ENCODE data around the gene EEF1AKMT3. TPM values are rescaled to one million over a fixed set of nuclear protein-coding genes. Genes with fewer than 3 reads are reported as not detected.

Gene EEF1AKMT3
- 2.5 TPM for total RNA-seq

DNA sequence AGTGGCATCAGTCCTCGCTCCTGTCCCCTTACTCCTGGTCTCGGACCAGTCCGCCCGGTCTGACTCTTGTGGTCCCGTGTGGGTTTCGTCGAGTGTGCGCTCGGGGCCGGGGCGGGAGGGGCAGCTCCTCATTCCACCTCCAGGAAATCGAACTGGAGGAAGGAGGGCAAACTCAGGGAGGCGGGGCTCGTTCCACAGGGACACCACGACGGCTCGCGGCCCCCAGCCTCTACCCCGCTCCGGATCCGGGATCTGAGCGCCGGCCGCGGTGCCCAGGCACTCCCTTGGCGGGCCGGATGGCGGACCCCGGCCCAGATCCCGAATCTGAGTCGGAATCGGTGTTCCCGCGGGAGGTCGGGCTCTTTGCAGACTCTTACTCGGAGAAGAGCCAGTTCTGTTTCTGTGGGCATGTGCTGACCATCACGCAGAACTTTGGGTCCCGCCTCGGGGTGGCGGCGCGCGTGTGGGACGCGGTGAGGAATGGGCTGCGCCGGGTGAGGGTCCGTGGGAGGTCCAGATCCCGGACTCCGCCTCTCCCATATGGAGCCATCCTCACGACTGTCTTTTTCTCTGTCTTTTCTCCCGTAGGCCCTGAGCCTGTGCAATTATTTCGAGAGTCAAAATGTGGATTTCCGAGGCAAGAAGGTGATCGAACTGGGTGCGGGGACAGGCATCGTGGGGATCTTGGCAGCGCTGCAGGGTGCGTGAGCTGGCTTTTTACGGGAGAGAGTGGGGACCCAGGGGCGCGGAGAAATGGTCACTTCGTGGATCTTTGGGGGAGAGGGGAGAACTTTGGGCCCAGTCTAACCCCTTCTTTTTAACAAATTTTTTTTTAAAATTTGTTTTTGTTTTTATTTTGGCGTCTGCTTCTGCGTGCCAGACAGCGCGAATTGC lies at the start of gene EEF1AKMT3:
EEF1AKMT3 (plus strand) TSS at position 186 of the 894 bp plus-strand sequence; CDS start at position 297, 111 bp downstream.

DNA sequence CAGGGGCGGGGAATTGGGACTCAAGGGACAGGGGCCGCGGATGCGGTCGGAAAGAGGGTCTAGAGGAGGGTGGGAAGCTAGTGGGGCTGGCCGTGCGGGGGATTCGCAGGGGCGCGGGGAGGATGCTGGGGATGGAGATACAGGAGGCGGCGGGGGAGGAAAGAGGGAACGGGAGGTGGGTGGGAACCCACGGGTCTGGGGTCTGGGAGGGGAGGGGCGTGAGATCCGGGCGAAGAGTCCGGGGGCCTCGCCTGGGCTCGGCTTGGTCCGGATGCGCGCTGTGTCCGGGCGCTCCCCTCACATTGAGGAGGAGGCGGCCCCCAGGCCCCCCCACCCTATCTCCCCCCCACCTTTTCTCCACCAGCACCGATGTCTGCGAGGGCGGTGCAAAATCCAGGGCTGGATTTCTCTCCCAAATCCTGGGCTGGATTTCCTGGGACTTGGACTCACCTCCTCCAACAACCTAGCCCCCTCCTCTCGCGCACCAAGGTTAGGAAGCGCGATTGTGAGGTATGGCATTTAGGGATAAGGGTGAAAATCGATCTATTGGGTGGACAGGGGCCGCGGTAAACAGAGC lies 33.7 kb upstream of the EEF1AKMT3 start, which contains the start of gene AGAP2:
AGAP2 (minus strand) TSS at position 82 of the 577 bp plus-strand sequence. CDS start 496 bp downstream, outside the sequence.

DNA sequence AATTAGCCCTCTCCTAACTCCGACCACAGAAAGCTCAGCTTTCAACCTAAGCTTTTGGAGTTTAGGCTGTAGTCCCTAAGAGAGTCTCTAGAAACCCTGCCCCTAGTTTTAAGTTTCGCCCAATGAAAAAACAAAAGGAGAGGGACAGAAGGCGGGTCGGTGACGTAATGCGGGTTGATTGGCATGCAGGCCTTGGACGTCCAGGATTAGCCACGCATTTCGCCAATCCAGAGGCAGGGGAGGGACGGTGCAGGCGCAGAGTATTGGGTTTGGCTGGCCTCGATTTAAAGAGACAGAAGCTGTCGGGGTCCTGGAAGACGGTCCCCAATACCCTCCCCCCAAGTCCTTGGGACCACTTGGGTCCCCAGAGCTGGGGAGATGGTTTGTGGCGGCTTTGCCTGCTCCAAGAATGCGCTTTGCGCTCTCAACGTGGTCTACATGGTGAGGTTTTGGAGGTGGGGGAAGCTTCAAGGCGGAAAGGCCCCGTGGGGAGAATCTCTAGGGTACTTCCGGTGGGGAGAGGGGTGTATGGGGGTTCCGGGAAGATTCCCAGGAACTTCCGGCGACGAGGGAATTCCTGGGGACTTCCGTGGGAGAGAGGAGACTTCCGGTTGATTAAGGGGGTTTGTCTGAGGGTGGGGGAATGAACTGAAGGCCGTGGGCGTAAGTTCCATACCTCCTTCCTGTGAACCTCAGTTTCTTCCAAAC lies 27.5 kb upstream of the EEF1AKMT3 start, which contains the start of gene TSPAN31:
TSPAN31 (plus strand) TSS at position 263 of the 708 bp plus-strand sequence; CDS start at position 379, 116 bp downstream.

DNA sequence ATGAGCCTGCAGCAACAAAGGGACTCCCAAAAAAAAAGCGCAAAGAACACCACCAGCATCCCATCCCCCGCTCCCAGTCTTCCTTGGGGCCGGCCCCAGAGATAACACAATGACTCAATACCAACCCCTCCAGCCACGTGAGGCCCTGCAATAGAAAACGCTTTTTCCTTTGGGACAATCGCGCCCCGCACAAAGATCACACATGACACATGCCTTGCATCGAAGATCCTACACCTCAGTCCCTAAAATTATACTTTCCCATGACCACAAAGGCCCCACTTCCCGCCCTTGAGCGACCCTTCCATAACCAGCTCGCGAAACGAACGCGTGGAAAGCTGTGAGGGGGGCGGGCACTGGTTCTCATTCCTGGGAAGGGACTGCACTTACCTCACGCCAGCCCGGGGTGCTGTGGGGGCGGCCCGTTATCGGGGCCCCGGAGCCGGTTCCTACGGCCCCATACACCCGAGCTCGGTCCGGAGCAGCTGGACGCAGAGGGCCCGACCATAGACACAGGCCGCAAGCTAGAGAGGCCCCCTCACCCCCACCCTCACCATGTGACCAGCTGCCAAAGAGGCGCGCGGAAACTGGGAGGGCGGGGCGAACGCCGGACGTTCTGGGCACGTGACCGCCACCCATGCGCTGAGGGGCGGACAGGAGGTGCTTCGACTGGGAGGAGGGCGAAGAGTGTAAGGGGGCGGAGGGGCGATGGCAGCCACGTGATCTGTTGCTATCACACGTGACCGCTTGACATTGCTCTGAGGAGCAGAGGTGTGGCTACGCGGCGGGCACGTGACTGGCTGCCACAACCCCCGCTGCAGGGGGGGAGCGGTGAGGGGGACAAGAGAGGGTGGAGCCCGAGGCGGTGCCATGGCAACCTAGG lies 20.4 kb upstream of the EEF1AKMT3 start, which contains the start of gene CDK4:
CDK4 (minus strand) TSS at position 523 of the 880 bp plus-strand sequence. CDS start 593 bp downstream, outside the sequence.

DNA sequence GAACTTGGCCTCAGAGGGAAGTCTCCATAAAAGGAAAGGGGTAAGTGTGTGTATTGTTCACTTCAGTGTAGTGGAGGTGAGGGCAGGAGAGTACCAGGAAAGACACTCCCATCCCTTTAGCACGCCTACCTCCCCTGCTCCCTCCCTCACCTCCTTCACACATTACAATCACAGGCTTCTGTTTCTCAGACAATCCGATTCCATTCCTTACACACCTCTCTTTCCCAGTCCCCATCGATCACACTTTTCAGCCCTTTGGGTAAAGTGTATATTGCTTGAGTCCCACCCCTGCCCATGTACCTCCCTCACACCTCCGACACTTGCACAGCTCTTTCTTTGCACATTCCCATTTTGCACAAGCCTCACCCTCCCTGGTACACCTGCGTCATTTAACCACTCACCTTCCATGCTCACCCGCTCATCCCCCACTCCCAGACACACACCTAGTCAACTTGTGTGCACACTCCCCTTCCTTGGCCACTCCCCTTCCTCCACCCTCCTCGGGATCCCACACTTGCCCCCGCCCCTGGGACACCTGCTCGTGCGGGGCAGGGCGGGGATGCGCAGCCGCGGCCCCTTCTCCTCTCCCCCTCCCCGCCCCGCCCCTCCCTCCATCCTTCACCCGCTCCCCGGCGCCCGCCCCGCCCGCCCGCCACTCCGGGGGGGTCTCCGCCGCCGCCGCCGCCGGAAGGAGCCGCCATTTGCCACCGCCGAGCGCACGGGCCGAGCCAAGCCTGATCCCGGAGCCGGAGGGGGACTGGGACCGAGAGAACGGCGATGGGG lies 17.8 kb upstream of the EEF1AKMT3 start, which contains the start of gene MARCHF9:
MARCHF9 (plus strand) TSS at position 693 of the 783 bp plus-strand sequence. CDS start 426 bp downstream, outside the sequence.

DNA sequence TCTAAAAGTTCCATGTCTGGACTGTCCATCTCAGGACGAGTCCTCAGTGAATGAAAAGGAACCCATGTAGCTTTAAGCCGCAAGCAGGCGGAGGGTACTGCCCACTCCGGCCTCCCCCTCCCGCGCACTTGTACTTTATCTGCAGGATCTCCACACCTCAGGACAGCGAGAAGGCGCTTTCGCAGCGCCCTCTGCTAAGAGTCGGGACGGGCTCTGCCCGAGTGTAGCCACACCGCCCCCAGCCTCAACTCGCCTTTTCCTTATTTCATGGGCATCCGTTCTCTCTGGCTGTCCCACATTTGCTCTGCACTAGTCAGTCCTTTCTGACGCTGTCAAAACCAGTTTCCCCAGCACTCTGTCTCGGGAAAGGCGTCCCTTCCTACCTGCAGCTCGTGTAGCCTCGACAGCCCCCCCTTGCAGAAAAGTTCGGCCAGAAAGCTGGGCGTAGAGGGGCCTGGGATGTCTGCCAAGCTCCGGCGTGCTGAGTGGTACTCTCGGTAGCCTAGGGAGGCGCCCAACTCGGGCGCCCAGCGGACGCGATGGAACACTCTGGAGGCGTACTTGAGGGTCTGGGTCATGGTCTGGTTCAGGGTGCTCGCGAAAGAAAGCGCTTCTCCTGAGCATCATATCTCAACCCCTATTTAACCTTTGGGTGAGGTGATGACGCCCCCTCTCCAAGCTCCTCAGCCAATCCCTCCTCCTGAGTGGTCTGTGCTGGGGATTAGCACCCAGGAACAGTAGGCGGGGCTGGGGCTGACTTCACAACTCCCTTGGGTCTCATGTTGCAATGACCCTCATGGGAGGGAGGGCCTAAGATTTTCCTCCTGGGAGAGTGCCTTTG lies 5.7 kb upstream of the EEF1AKMT3 start, which contains the start of gene CYP27B1:
CYP27B1 (minus strand) TSS at position 615 of the 841 bp plus-strand sequence; CDS start at position 578, 37 bp downstream.

DNA sequence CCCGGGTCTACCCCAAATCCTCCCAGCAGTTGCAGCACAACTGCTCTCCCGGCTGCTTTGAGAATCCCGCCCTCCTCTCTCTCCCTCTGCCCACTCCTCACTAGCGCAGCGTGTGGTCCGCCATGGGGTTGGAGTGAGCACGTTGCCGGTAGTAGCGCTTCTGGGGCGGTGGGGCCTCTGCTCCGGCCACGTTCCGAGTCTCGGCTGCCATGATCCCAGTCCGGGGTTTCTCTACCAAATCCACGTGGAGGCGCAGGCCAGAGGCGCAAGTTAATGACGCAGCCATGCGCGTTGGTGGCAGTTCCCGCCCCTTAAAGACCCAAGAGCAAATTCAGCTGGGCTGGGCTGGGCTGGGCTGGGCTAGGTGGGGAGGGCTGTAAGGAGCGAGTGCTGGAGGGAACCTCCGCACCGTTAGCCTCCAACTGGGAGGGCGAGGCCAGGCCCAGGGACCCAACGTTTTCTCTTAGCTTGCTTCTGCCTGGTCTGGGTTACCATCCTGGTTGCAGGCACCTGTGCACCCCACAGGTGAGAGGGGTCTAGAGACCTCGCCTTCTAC lies 463 bp upstream of the EEF1AKMT3 start, which contains the start of gene METTL1:
METTL1 (minus strand) TSS at position 233 of the 556 bp plus-strand sequence; CDS start at position 211, 22 bp downstream.

DNA sequence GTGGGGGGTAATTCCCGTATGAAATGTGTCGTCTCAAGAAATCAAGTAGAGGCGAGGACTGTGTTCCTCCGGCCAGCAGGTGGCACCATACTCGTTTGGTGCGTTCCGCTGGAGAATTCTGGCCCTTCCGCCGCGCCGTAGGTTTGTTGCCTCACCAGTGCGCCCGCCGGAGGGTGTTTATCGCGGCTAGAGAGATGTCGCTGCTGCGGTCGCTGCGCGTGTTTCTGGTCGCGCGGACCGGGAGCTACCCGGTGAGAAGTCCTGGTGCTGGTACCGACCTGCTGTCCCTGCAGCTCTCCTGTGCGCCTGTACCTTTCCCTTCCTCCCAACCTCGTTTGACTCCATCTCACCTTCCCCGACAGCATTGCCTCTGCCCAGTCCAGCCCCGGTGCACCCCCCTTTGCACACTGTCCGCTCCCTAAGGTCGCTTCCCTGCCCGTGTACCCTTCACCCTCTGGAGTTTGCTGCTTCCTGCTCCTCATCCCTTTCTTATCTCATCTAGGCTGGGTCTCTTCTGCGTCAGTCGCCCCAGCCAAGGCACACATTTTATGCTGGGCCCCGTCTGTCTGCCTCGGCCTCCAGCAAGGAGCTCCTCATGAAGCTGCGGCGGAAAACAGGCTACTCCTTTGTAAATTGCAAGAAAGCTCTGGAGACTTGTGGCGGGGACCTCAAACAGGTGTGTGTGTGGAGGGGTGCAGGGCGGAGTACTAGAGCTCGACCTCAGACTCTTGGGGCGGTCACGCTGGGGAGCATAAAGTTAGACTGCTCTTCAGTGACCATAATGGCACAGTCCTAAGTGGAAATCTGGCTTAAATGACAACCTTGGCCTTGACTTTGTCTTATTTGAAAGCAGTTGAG lies 10.4 kb downstream of the EEF1AKMT3 start, which contains the start of gene TSFM:
TSFM (plus strand) TSS at position 180 of the 858 bp plus-strand sequence; CDS start at position 195, 15 bp downstream.

Small RNAs within 50 kb of the gene (small RNA-seq; reads per million reads assigned to genes)
- gene MIR26A2 (ENCODE audit: low replicate concordance) (6.6 reads per million, percentile 88 among the genes with 10 or more reads in this experiment), gene RNU6-1083P (ENCODE audit: low replicate concordance) (not detected)

Other genes with a start within 250 kb of the EEF1AKMT3 start
- gene MBD6, start 249.8 kb upstream of the EEF1AKMT3 start, total RNA-seq = 6.3 TPM
- gene DCTN2, start 225.4 kb upstream of the EEF1AKMT3 start, total RNA-seq = 153 TPM
- 97.0 TPM for gene KIF5A, start 222.6 kb upstream of the EEF1AKMT3 start, total RNA-seq
- gene PIP4K2C, start 181.4 kb upstream of the EEF1AKMT3 start, total RNA-seq = 13.8 TPM
- 81.7 TPM for gene DTX3, start 167.8 kb upstream of the EEF1AKMT3 start, total RNA-seq
- gene ARHGEF25, start 161.2 kb upstream of the EEF1AKMT3 start, total RNA-seq = 40.7 TPM
- gene B4GALNT1, start 139.4 kb upstream of the EEF1AKMT3 start, total RNA-seq = 103 TPM
- gene OS9, start 78.5 kb upstream of the EEF1AKMT3 start, total RNA-seq = 115 TPM
- 40.7 TPM for gene AGAP2, start 33.9 kb upstream of the EEF1AKMT3 start, total RNA-seq
- 25.7 TPM for gene TSPAN31, start 27.6 kb upstream of the EEF1AKMT3 start, total RNA-seq
- 55.4 TPM for gene CDK4, start 20.3 kb upstream of the EEF1AKMT3 start, total RNA-seq
- 18.8 TPM for gene MARCHF9, start 17.5 kb upstream of the EEF1AKMT3 start, total RNA-seq
- 0.94 TPM for gene CYP27B1, start 5.5 kb upstream of the EEF1AKMT3 start, total RNA-seq
- gene METTL1, start 509 bp upstream of the EEF1AKMT3 start, total RNA-seq = 2.8 TPM
- gene TSFM, start 10.2 kb downstream of the EEF1AKMT3 start, total RNA-seq = 24.1 TPM
- gene AVIL, start 46.1 kb downstream of the EEF1AKMT3 start, total RNA-seq = 4.4 TPM
- 45.1 TPM for gene CTDSP2, start 74.1 kb downstream of the EEF1AKMT3 start, total RNA-seq
- gene ATP23, start 169.0 kb downstream of the EEF1AKMT3 start, total RNA-seq = 7.5 TPM